NCI-H2196 treated with DMSO at 0.1 percent for 48 hours (cell line): ENCODE results near the gene GH1.
A peak's percentile ranks its signal among the peaks of the same experiment; 100 is the strongest.
"Not testable (repeated sequence)": the region's sequence is repeated elsewhere in the genome, so short reads cannot be mapped to it uniquely, and the experiment has no call there.

ENCODE experiments used
- DNase-seq: peaks from one replicate; lab custom pipeline; 2025; ENCODE audit not compliant: unreplicated experiment; lab: John Stamatoyannopoulos, UW

Gene GH1

DNA sequence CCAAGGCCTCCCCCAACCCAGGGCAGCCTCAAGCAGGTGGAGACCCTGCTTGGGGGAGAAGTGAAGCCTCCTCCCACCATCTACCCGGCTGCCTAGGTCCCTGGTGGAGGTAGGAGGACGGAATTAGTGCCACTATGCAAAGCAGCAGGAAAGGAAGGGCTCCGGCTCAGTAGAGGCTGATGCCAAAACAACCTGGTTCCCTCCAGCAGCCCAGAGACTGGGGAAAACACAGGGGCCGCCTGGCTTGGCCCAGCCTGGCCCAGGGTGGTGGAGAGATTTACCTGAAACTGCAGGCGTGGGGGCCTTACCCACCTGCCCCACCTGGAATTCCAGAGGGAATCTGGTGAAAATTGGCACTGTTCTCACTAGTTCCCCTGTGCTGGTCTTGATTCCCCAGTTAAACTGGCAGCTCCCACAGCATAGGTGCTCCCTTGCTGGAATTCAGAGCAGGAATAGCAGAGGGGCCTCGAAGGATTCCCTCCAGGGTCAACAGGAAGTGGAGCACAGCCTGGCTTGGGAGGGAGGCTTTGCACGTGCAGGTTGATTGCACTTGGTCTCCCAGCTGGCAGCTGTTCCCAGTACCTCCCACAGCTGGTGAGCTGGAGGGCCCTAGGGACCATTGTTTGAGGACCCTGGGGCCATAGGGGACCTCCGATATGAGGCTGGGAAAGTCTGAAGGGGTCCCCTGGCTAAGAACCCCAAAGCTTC, 9.0 kb upstream of the GH1 start:
- DNase-seq: no peak

- DNase-seq: no peak
Measured at GRCh38 chr17:63926164-63926563, 7.5 kb upstream of the GH1 start.

GRCh38 chr17:63925615-63926014, 7.0 kb upstream of the GH1 start:
- no peak for DNase-seq

GRCh38 chr17:63922402-63922801, 3.8 kb upstream of the GH1 start:
- DNase-seq: not testable (repeated sequence)

DNA sequence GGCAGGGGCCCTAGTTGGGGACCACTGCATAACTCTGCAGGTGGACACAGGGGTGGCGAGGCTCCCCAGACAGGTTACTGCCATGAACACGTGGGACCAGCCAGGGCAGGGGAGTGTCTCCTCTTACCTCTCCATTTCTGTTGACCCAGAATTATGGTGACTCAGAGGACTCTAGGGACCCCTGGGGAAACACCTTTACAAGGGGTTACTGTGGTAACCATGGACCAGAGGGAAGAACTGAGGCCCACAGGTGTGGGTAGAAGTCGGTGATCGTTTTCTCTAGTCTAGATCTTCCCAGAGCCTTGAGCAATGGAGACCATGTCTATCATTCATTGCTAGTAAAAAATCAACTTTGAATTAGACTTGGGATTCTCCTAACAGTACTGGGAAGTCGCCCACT, 2.1 kb upstream of the GH1 start:
- not testable (repeated sequence) for DNase-seq

- not testable (repeated sequence) for DNase-seq
Measured at GRCh38 chr17:63920050-63920449, 1.4 kb upstream of the GH1 start.

DNA sequence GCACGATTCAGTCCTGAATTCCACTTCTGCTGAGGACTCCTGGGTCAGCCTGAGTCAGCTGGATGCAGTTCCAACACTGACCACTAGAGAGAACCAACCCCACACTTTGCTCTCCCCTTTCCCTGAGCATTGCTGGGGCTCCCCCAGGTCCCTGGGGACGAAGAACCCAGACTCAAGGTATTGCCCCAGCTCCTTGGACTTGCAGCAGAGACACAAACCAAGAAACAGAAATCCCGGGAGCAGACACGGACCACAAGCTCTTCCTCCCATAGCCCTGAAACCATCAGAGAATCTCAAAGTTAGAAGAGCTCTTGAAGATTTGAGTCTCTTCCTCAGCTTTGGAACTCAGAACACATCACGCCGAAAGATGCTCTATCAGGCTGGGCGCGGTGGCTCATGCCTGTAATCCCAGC, 678 bp upstream of the GH1 start:
- DNase-seq: peak; percentile 17

DNA sequence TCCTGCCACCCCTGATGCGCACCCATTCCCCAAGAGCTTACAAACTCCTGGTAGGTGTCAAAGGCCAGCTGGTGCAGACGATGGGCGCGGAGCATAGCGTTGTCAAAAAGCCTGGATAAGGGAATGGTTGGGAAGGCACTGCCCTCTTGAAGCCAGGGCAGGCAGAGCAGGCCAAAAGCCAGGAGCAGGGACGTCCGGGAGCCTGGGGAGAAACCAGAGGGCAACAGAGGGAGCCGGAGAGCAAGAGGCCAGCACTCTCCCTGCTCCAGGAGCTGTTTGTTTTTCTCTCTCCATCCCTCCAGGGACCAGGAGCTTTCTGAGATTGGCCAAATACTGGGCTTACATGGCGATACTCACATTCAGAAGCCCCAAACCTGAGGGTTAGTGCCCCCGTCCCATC, 334 bp downstream of the GH1 start:
- DNase-seq: no peak

- DNase-seq: no peak
Measured at GRCh38 chr17:63917646-63918045, 993 bp downstream of the GH1 start.

DNA sequence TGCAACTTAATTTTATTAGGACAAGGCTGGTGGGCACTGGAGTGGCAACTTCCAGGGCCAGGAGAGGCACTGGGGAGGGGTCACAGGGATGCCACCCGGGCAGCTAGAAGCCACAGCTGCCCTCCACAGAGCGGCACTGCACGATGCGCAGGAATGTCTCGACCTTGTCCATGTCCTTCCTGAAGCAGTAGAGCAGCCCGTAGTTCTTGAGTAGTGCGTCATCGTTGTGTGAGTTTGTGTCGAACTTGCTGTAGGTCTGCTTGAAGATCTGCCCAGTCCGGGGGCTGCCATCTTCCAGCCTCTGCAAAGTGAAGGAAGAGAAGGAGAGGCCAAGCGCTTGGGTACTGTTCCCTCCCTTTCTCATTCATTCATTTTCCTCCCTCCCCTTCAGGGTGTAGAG, 1.4 kb downstream of the GH1 start:
- not testable (repeated sequence) for DNase-seq

GRCh38 chr17:63916566-63917185, 2.0 kb downstream of the GH1 start:
- no peak for DNase-seq

DNA sequence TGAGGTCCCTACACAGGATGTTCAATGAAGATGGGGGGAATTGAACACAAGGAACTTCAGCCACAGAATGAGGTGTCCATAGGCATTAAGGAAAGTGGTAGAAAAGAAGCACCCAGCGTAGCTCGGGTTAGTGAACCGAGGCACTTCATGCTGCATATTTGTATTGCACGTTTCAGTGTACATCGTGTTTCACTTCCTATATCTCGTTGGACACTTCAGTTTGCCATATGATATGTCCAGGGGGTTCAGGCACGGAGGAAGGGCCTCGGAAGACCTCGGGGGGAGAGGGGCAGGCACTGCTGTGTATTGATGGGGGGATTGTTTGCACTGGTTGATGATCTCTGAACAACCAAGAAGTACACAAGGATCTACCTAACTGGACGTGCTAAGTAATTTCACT, 2.9 kb downstream of the GH1 start:
- DNase-seq: not testable (repeated sequence)

GRCh38 chr17:63914471-63914870, 4.2 kb downstream of the GH1 start:
- DNase-seq: no peak

DNA sequence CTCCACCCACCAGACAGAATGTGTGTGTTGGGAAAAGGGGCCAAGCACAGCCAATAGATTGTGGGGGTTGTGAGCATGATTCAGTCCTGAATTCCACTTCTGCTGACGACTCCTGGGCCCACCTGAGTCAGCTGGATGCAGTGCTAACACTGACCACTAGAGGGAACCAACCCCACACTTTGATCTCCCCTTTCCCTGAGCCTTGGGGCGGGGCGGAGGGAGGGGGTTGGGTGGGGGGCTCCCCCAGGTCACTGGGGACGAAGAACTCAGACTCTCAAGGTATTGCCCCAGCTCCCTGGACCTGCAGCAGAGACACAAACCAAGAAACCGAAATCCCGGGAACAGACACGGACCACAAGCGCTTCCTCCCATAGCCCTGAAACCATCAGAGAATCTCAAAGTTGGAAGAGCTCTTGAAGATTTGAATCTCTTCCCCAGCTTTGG, 7.0 kb downstream of the GH1 start:
- no peak for DNase-seq

DNA sequence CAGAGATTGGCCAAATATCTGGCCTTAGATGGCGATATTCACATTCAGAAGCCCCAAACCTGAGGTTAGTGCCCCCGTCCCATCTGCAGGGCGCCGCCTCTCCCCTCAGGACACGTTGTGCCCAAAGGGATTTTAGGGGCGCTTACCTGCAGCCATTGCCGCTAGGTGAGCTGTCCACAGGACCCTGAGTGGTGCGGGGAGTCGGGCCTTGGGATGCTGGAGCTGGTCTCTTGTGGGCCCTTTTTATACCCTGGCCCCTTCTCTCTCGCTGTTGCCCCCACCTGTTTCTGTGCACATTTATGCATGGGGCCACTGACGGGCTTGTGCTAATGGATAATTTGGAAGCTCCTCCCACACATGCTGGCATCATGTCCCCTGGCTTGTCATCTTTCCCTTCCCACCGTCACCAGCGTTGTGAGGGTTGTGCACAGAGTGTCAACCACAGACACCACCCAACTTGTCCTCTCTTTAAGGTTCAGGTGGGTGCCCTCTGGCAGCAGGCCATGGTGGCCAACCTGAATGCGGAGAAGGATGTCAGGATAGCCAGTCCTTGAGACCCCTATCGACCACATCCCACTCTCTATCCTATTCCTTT, 7.5 kb downstream of the GH1 start, which contains the start of gene CSHL1:
TSS of gene CSHL1 (minus strand) at position 218 of the 595 bp plus-strand sequence. CDS start at position 156, 62 bp downstream.
- no peak for DNase-seq

GRCh38 chr17:63910096-63910495, 8.5 kb downstream of the GH1 start:
- DNase-seq: no peak

GRCh38 chr17:63909586-63909985, 9.1 kb downstream of the GH1 start:
- not testable (repeated sequence) for DNase-seq

DNA sequence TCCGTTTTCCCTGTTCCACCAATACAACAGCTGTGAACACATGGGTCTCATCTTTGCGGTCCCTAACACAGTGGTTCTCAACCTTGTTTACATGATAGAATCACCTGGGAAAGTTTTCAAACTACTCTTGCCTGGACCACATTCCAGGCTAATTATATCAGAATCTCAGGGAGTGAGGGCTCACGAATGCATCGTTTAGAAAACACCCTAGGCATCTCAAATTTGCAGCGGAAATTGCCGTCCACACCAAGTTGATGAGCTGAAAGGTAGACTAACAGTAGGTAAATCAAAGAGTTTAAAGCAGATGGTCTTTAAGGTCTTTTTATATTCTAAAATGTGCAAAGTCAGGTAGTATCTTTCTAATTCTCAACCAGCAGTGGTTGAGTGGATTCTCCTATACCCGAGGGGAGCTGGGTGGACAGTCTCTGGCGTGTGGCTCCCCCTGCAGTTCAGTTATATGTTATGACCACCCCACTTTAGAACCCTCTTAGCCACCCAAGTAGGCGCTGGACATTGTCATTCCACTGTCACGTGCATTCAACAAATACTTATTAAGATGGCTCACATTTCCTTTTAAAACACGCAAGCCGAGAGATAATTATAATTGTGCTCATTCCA, 11.4 kb downstream of the GH1 start:
- not testable (repeated sequence) for DNase-seq

DNA sequence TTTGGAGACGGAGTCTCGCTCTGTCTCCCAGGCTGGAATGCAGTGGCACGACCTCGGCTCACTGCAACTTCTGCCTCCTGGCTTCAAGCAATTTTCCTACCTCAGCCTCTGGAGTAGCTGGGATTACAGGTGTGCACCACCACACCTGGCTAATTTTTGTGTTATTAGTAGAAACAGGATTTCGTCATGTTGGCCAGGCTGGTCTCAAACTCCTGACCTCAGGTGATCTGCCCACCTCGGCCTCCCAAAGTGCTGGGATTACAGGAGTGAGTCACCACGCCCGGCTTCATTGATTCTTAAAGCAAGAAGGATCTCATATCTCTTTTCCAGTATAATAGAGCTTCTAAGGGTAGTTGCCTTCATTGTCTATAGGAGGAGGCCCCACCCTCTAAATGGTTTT, 13.8 kb downstream of the GH1 start:
- DNase-seq: not testable (repeated sequence)

- not testable (repeated sequence) for DNase-seq
Measured at GRCh38 chr17:63903787-63904201, 14.8 kb downstream of the GH1 start.

DNA sequence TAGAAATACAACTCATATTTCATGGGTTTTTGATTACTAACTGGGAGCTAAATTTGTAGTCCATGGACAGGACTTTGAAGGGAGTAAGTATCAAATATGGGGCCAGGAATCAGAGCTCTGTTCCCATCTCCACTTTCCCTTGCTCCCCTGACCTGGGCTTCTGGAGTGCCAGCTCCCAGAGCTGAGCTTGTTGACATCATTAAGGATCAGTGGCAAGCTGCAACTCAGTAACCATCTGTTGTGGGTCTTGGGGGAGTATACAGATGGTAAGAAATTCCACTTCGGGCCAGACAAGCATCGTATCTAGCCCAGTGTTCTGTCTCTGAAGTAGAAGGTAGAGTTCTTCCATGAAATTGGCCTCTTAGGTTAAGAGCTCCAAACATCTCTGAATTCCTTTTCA, 16.7 kb downstream of the GH1 start:
- not testable (repeated sequence) for DNase-seq
